T-helper 2 cell (primary cell): Measurements from ENCODE around the gene RGS7.
"Not testable (repeated sequence)": the region's sequence is repeated elsewhere in the genome, so short reads cannot be mapped to it uniquely, and the experiment has no call there.

ENCODE experiments used
- DNase-seq, 5 experiments: peaks; one replicate each; pipeline versions ENCODE4 v3.0.0 to v3.0.0-alpha.2; 2012 to 2022

RGS7 gene

DNA sequence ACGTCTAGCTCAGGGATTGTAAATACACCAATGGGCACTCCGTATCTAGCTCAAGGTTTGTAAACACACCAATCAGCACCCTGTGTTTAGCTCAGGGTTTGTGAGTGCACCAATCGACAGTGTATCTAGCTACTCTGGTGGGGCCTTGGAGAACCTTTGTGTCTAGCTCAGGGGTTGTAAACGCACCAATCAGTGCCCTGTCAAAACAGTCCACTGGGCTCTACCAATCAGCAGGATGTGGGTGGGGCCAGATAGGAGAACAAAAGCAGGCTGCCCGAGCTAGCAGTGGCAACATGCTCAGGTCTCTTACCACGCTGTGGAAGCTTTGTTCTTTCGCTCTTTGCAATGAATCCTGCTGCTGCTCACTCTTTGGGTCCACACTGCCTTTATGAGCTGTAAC lies 593.9 kb downstream of the RGS7 start:
- DNase-seq, result not testable (repeated sequence)

GRCh38 chr1:240762471-240762987 lies 594.5 kb downstream of the RGS7 start:
- not testable (repeated sequence) for DNase-seq

DNA sequence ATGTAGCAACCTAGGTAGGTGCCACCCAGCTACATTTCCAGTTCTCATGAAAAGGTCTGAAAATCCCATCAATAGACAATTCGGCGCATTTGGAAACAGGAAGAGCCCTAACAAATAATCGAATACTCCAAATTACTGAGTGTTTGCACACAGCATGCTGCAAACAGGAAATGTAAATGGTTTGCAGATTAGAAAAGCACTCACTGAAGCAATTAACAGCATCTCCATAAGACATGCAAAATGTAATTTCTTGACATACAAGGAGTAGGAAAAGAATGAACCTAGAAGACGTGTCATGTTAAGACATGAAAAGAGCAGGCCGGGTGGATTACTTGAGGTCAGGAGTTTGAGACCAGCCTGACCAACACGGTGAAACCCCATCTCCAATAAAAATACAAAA lies 598.2 kb downstream of the RGS7 start:
- DNase-seq, result not testable (repeated sequence)

DNA sequence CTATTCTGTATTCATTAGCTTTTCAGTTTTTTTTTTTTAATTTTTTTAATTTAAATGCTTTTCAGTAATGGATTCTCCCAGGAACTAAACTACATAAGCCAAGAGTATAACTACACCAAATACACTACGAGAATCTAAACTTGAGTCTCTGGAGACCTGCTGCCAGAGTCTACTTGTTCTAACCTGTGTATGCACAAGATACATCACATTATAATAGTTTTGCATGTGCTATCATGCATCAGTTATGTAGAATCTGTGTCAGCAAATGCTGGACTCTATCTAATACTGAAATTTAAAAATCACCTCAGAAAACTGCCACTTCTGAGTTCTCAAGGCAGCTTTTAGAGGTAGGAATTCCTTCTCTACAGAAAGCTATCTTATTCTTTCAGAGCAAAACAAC lies 598.7 kb downstream of the RGS7 start:
- DNase-seq, result no peak

DNA sequence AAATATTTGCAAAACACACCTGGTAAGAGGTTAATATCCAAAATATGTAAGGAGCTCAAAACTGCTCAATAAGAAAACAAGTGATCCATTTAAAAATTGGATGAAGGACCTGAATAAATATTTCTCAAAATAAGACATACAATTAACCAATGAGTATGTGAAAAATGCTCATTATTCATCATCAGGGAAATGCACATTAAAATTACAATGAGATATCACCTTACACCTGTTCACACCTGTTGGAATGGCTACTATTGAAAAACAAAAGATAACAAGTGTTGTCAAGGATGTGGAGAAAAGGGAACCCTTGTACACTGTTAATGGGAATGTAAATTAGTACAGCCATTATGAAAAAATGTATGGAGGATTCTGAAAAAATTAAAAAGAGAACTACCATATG lies 609.1 kb downstream of the RGS7 start:
- DNase-seq, result no peak

DNA sequence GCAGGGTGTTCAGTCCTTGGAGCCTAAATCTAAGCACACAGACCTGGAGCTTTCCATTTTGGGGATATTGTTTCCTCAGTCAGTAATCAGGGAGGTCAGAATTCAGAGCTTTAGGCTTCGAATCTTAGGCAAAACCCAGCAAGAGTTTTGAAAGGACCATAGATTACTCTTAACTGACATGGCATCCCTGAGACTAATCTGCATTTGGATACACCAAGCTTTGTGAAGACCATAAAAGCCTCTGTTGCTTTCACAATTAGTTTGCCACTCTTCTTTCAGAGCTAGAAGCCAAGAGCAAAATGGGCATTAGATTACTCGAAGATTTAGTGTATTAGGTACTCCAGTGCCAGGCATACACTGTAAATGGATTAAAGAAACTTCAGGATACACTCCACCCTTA lies 613.3 kb downstream of the RGS7 start:
- DNase-seq, result no peak

GRCh38 chr1:240739754-240740153 lies 617.3 kb downstream of the RGS7 start:
- no peak for DNase-seq

DNA sequence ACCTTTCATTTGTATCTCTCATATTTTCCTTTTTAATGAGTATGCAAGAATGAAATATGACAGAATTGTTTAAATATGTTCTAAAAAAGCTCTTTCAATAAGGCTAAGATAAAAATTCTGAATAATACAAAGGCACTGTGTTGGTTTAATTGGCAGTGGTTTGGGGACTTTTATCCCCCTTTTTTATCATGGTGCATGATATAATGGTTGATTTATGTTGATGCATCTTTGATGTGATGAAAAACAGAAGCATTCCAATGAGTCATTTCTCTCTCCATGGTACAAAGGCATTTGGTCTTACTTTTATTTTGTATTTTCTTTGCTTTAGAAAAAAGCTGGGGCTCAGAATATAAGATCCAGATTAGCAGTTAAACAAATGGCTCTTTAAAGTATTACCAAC lies 617.9 kb downstream of the RGS7 start:
- no peak for DNase-seq

GRCh38 chr1:240737766-240738265 lies 619.2 kb downstream of the RGS7 start:
- no peak for DNase-seq

DNA sequence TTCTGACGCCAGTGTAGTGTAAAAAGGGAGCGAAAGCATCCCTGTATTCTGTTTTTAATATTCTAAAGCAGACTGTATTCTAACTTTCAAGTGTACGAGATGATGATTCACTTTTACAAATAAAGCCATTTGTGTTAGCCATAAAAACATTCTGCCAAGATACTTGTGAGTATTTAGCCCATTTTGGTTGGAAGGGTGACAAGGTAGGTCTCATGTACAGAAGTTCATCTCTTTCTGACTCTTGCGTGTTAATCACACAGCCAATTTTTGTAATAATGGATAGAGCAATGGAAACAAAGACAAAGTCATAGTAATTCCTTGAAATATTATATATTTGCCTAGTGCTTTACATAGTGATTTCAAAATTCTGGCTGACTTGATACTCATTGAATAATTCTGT lies 619.7 kb downstream of the RGS7 start:
- no peak for DNase-seq

- DNase-seq, result not testable (repeated sequence)
Observed at GRCh38 chr1:240734705-240735104, 622.3 kb downstream of the RGS7 start.

GRCh38 chr1:240734001-240734400 lies 623.0 kb downstream of the RGS7 start:
- DNase-seq, result no peak

DNA sequence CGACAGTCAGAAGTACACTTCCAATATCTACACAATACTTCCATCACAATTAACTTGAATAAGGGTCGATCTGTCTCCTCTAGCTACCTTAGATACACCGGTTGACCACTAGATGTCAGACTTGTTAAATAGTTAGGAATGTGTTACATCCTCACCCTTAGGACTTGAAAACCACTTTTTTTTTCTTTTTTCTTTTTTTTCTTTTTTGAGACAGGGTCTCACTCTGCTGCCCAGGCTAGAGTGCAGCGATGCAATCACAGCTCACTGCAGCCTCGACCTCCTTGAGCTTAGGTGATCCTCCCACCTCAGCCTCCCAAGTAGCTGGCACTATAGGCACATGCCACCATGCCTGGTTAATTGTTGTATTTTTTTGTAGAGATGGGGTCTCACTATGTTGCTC lies 624.6 kb downstream of the RGS7 start:
- DNase-seq, result peak in 1 of 5 experiments; percentile 43
